Tibial nerve (tissue), 4 donors: Measurements from ENCODE around the gene DPF1. TPM values are rescaled to one million over a fixed set of nuclear protein-coding genes. Genes with fewer than 3 reads are reported as not detected.

ENCODE experiments used
- DNase-seq, 2 donors: peaks; one replicate each; pipeline ENCODE4 v3.0.0-alpha.2; 2019; ENCODE audit warnings: low spot score in 2 of 2
- H3K27ac ChIP-seq, 4 donors: fragments of 200-600 bp; sonication (generic) in 3 of 4; one replicate each; pipeline ENCODE4 v1.5.1; 2017 to 2019; ENCODE audit warnings: mild to moderate bottlenecking in 1 of 4
- H3K27me3 ChIP-seq, 2 donors: fragments of 200-600 bp; sonication (generic) in 1 of 2; one replicate each; pipeline versions ENCODE4 v1.5.1 to v1.6.0; 2017 to 2019
- H3K36me3 ChIP-seq, 3 donors: fragments of 200-600 bp; sonication (generic); one replicate each; pipeline ENCODE4 v1.5.1; 2018 to 2019
- H3K4me1 ChIP-seq, 4 donors: fragments of 200-600 bp; sonication (generic) in 3 of 4; one replicate each; pipeline ENCODE4 v1.5.1; 2017 to 2019
- H3K4me3 ChIP-seq, 4 donors: fragments of 200-600 bp; sonication (generic) in 3 of 4; one replicate each; pipeline ENCODE4 v1.5.1; 2017 to 2019; ENCODE audit warnings: mild to moderate bottlenecking in 1 of 4, moderate library complexity in 1 of 4
- H3K9me3 ChIP-seq, 4 donors: fragments of 200-600 bp; sonication (generic) in 3 of 4; one replicate each; pipeline ENCODE4 v1.5.1; 2017 to 2019
- CTCF ChIP-seq, 5 experiments: fragments of 200-600 bp in 3 of 5; fragments of 450-650 bp in 2 of 5; sonication (generic) in 3 of 5; IDR thresholded peaks; one replicate each; pipeline ENCODE4 v1.5.1; 2016 to 2019; ENCODE audit warnings: antibody characterized with exemption in 5 of 5, mild to moderate bottlenecking in 3 of 5, moderate library complexity in 2 of 5
- EP300 ChIP-seq, 2 donors: sonication (generic); formaldehyde crosslinking; IDR thresholded peaks; one replicate each; pipeline ENCODE4 v1.6.1; 2017; ENCODE audit warnings: antibody characterized with exemption in 2 of 2, mild to moderate bottlenecking in 1 of 2
- POLR2A ChIP-seq, 2 donors: fragments of 450-650 bp; IDR thresholded peaks; one replicate each; pipeline ENCODE4 v1.6.1; 2017; ENCODE audit warnings: antibody characterized with exemption in 2 of 2, mild to moderate bottlenecking in 2 of 2, moderate library complexity in 2 of 2
- WGBS, 2 donors: methylation state at CpG; one replicate each; pipeline ENCODE4 v1.1.5; 2018; 5-methylcytosine and 5-hydroxymethylcytosine counted together
- total RNA-seq, 4 donors: library from RNA; depleted of rRNA; stranded (reverse); fragments of >200 nt; gene quantifications; one replicate each; pipeline ENCODE4 v1.1.0, GENCODE V29; 2016

The DPF1 gene
- total RNA-seq, 4 donors from 2014 or later = not detected

- no peak overlapping the region for H3K4me3 ChIP-seq
- DNase-seq = no peak
- peaks cover 0 to 86% of the 10 kb centered on the region in 2 donors for H3K27me3 ChIP-seq
- no peaks in the 10 kb centered on the region for H3K36me3 ChIP-seq
- no peaks in the 10 kb centered on the region for H3K4me1 ChIP-seq
- no peak for TF ChIP-seq EP300 (IDR thresholded peaks at IDR 0.05)
- TF ChIP-seq CTCF (IDR thresholded peaks at IDR 0.05) = no peak
- TF ChIP-seq POLR2A (IDR thresholded peaks at IDR 0.05) = no peak
- H3K9me3 ChIP-seq = no peaks in the 10 kb centered on the region
- no peak overlapping the region for H3K27ac ChIP-seq
- 98% methylated on average over 3 of the region's 3 CpGs for WGBS, 2 donors
Measured at GRCh38 chr19:38218204-38218603, 5.8 kb downstream of the DPF1 start.

GRCh38 chr19:38216785-38217641, 7.0 kb downstream of the DPF1 start:
- TF ChIP-seq CTCF (IDR thresholded peaks at IDR 0.05) = no peak
- TF ChIP-seq POLR2A (IDR thresholded peaks at IDR 0.05) = no peak
- no peak for TF ChIP-seq EP300 (IDR thresholded peaks at IDR 0.05)
- H3K9me3 ChIP-seq = no peaks in the 10 kb centered on the region
- H3K27me3 ChIP-seq = peaks cover 0 to 86% of the 10 kb centered on the region in 2 donors
- DNase-seq = no peak
- H3K27ac ChIP-seq = no peak overlapping the region
- 54 to 55% methylated on average over 23 to 25 of the region's 26 CpGs for WGBS, 2 donors
- H3K4me3 ChIP-seq = no peak overlapping the region
- H3K4me1 ChIP-seq = peaks cover 0 to under 1% (median 0%) of the 10 kb centered on the region in 4 donors
- H3K36me3 ChIP-seq = no peaks in the 10 kb centered on the region

GRCh38 chr19:38213911-38214625, 10.0 kb downstream of the DPF1 start:
- WGBS, 2 donors = 64 to 66% methylated on average over 24 of the region's 24 CpGs
- Histone ChIP-seq H3K27ac (no peak overlapping the region), H3K9me3 (no peaks in the 10 kb centered on the region), H3K4me1 (peaks cover 0 to 30% (median 24%) of the 10 kb centered on the region in 4 donors), H3K4me3 (no peak overlapping the region), H3K27me3 (peaks cover 0 to 93% of the 10 kb centered on the region in 2 donors), H3K36me3 (no peaks in the 10 kb centered on the region)
- TF ChIP-seq CTCF (IDR thresholded peaks at IDR 0.05) = no peak
- no peak for TF ChIP-seq POLR2A (IDR thresholded peaks at IDR 0.05)
- TF ChIP-seq EP300 (IDR thresholded peaks at IDR 0.05) = no peak
- DNase-seq = no peak

GRCh38 chr19:38213469-38213868, 10.6 kb downstream of the DPF1 start:
- H3K9me3 ChIP-seq = no peaks in the 10 kb centered on the region
- DNase-seq = no peak
- WGBS, 2 donors = 90 to 91% methylated on average over 23 of the region's 23 CpGs
- no peak overlapping the region for H3K4me3 ChIP-seq
- H3K27ac ChIP-seq = no peak overlapping the region
- TF ChIP-seq POLR2A (IDR thresholded peaks at IDR 0.05) = no peak
- no peak for TF ChIP-seq CTCF (IDR thresholded peaks at IDR 0.05)
- no peak for TF ChIP-seq EP300 (IDR thresholded peaks at IDR 0.05)
- no peaks in the 10 kb centered on the region for H3K36me3 ChIP-seq
- H3K4me1 ChIP-seq = peaks cover 0 to 34% (median 25%) of the 10 kb centered on the region in 4 donors
- H3K27me3 ChIP-seq = peaks cover 0 to 94% of the 10 kb centered on the region in 2 donors

GRCh38 chr19:38211766-38212165, 12.3 kb downstream of the DPF1 start:
- Histone ChIP-seq H3K9me3 (no peaks in the 10 kb centered on the region), H3K4me1 (peaks cover 0 to 34% (median 25%) of the 10 kb centered on the region in 4 donors), H3K36me3 (peaks cover 0 to 9% (median 0%) of the 10 kb centered on the region in 3 donors), H3K4me3 (no peak overlapping the region), H3K27me3 (peaks cover 0 to 81% of the 10 kb centered on the region in 2 donors), H3K27ac (no peak overlapping the region)
- TF ChIP-seq CTCF (IDR thresholded peaks at IDR 0.05) (no peak), POLR2A (IDR thresholded peaks at IDR 0.05) (no peak), EP300 (IDR thresholded peaks at IDR 0.05) (no peak)
- WGBS, 2 donors = 40 to 43% methylated on average over 12 to 15 of the region's 15 CpGs
- no peak for DNase-seq
